Smooth muscle cell (in vitro differentiated cells): Measurements from ENCODE around the gene SCT. TPM values are rescaled to one million over a fixed set of nuclear protein-coding genes. Genes with fewer than 3 reads are reported as not detected.

Experiments
- DNase-seq: peaks from one replicate; lab custom pipeline; 2025; ENCODE audit not compliant: unreplicated experiment; lab: John Stamatoyannopoulos, UW
- H2AFZ ChIP-seq: fragments of 200-600 bp; sonication (generic); 2 replicates; pipeline ENCODE4 v1.6.0; 2016; ENCODE audit warnings: antibody characterized with exemption, low read depth, mild to moderate bottlenecking
- H3F3A ChIP-seq: fragments of 200-600 bp; sonication (generic); 2 replicates; pipeline ENCODE4 v1.6.0; 2017; ENCODE audit warnings: antibody characterized with exemption, low read depth
- H3K27ac ChIP-seq: fragments of 200-600 bp; sonication (generic); 2 replicates; pipeline ENCODE4 v1.5.1; 2016; ENCODE audit warnings: low read depth, mild to moderate bottlenecking
- H3K27me3 ChIP-seq: fragments of 200-600 bp; sonication (generic); 2 replicates; pipeline ENCODE4 v1.6.1; 2016; ENCODE audit warnings: low read depth, mild to moderate bottlenecking
- H3K36me3 ChIP-seq: fragments of 200-600 bp; sonication (generic); 2 replicates; pipeline ENCODE4 v1.5.1; 2016; ENCODE audit warnings: low read depth
- H3K4me1 ChIP-seq: fragments of 200-600 bp; sonication (generic); 2 replicates; pipeline ENCODE4 v1.5.1; 2016; ENCODE audit warnings: low read depth
- H3K4me2 ChIP-seq: fragments of 200-600 bp; sonication (generic); 2 replicates; pipeline ENCODE4 v1.6.0; 2016; ENCODE audit warnings: mild to moderate bottlenecking
- H3K4me3 ChIP-seq: fragments of 200-600 bp; sonication (generic); 2 replicates; pipeline ENCODE4 v1.5.1; 2016; ENCODE audit warnings: mild to moderate bottlenecking
- H3K79me2 ChIP-seq: fragments of 200-600 bp; sonication (generic); 2 replicates; pipeline ENCODE4 v1.6.0; 2016; ENCODE audit warnings: low read depth, mild to moderate bottlenecking
- H3K9ac ChIP-seq: fragments of 200-600 bp; sonication (generic); 2 replicates; pipeline ENCODE4 v1.6.0; 2016; ENCODE audit warnings: low read depth
- H3K9me3 ChIP-seq: fragments of 200-600 bp; sonication (generic); replicated peaks from 2 replicates; pipeline ENCODE4 v1.5.1; 2016; ENCODE audit warnings: low read depth
- H4K20me1 ChIP-seq: fragments of 200-600 bp; sonication (generic); 2 replicates; pipeline ENCODE4 v1.6.0; 2016; ENCODE audit warnings: low read depth
- WGBS: methylation state at CpG from one replicate; pipeline ENCODE4 v1.1.7; 2016; ENCODE audit warnings: low lambda C conversion rate; 5-methylcytosine and 5-hydroxymethylcytosine counted together
- polyA plus RNA-seq: library from polyadenylated mRNA; unstranded; fragments of >200 nt; fragmentation: Nextera tagmentation; extraction: Ambion mirVana; gene quantifications from 2 replicates; pipeline ENCODE4 v1.2.1, GENCODE V29; 2016
- total RNA-seq: library from RNA; depleted of rRNA; stranded (reverse); fragments of >200 nt; gene quantifications from 2 replicates; pipeline ENCODE4 v1.2.3, GENCODE V29; 2014
- TF ChIP-seq, protein P1 (sequence below): fragments of 200-600 bp; sonication (generic); IDR thresholded peaks from 2 replicates; pipeline ENCODE4 v1.5.1; 2017; ENCODE audit warnings: borderline replicate concordance, mild to moderate bottlenecking, antibody characterized with exemption; ENCODE audit not compliant: insufficient read depth, poor library complexity, severe bottlenecking

SCT gene
- total and polyA plus RNA-seq, 2 experiments from 2014 or later = 1.4 TPM; not detected in 1

DNA sequence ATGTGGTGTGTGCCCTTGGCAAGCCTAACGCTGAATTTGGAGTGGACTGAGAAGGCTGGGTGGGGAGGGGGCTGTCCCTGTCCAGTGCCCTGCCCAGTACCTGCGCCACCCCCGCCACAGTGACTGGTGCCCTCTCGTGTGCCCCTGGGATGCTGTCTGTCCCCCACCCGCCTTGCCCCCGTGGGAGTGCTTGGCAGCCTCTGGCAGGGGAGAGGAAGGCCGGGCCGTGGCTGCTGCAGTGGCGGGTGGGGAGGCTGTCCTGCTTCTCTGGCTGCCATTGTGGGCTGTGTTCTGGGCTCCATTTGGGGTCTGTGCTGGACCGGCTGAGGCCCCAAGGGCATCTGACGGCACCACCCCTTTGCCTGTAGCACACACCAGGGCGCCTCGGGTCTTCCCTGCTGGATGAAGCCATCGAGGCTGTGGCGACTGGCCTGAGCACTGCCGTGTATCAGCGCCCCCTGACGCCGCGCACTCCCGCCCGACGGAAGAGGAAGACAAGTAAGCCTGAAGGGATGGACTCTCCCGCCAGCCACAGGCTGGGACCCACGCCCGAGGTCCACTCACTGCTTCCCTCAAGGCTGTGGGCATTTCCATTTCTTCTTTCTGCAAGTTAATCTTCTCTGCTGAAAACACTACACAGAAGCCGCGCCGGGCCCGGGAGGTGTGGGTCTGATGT, 28.8 kb downstream of the SCT start:
- 97% methylated on average over 24 of the region's 30 CpGs for WGBS

GRCh38 chr11:597166-597725, 29.7 kb downstream of the SCT start:
- Histone ChIP-seq H3K9ac (no peak overlapping the region), H3K4me1 (no peaks in the 10 kb centered on the region), H3F3A (no peaks in the 10 kb centered on the region), H2AFZ (no peak overlapping the region), H4K20me1 (peaks cover 76% of the 10 kb centered on the region), H3K9me3 (no peaks in the 10 kb centered on the region), H3K4me2 (no peak overlapping the region), H3K27ac (no peak overlapping the region), H3K79me2 (peaks cover 18% of the 10 kb centered on the region), H3K4me3 (no peak overlapping the region), H3K36me3 (peaks cover 6% of the 10 kb centered on the region), H3K27me3 (no peaks in the 10 kb centered on the region)
- no peak for DNase-seq
- TF ChIP-seq, protein P1, sequence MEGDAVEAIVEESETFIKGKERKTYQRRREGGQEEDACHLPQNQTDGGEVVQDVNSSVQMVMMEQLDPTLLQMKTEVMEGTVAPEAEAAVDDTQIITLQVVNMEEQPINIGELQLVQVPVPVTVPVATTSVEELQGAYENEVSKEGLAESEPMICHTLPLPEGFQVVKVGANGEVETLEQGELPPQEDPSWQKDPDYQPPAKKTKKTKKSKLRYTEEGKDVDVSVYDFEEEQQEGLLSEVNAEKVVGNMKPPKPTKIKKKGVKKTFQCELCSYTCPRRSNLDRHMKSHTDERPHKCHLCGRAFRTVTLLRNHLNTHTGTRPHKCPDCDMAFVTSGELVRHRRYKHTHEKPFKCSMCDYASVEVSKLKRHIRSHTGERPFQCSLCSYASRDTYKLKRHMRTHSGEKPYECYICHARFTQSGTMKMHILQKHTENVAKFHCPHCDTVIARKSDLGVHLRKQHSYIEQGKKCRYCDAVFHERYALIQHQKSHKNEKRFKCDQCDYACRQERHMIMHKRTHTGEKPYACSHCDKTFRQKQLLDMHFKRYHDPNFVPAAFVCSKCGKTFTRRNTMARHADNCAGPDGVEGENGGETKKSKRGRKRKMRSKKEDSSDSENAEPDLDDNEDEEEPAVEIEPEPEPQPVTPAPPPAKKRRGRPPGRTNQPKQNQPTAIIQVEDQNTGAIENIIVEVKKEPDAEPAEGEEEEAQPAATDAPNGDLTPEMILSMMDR = peak; percentile 11
- WGBS = 96% methylated on average over 28 of the region's 29 CpGs

More for the DNA sequence above, 28.8 kb downstream of the SCT start:
- Histone ChIP-seq H3F3A (no peaks in the 10 kb centered on the region), H3K79me2 (peaks cover 16% of the 10 kb centered on the region), H3K27me3 (no peaks in the 10 kb centered on the region), H3K9me3 (no peaks in the 10 kb centered on the region), H3K36me3 (peaks cover 6% of the 10 kb centered on the region), H4K20me1 (peaks cover 79% of the 10 kb centered on the region), H3K4me1 (no peaks in the 10 kb centered on the region), H2AFZ (no peak overlapping the region), H3K9ac (no peak overlapping the region), H3K27ac (no peak overlapping the region), H3K4me2 (no peak overlapping the region), H3K4me3 (no peak overlapping the region)
- TF ChIP-seq, protein P1 = no peak
- no peak for DNase-seq

- H3K79me2 ChIP-seq = peaks cover 20% of the 10 kb centered on the region
- H4K20me1 ChIP-seq = peaks cover 73% of the 10 kb centered on the region
- H3K27ac ChIP-seq = no peak overlapping the region
- H3K4me1 ChIP-seq = no peaks in the 10 kb centered on the region
- TF ChIP-seq, protein P1 = no peak
- no peak overlapping the region for H2AFZ ChIP-seq
- H3F3A ChIP-seq = no peaks in the 10 kb centered on the region
- WGBS = 95% methylated on average over 10 of the region's 10 CpGs
- H3K9me3 ChIP-seq = no peaks in the 10 kb centered on the region
- no peaks in the 10 kb centered on the region for H3K27me3 ChIP-seq
- H3K4me2 ChIP-seq = no peak overlapping the region
- H3K4me3 ChIP-seq = no peak overlapping the region
- H3K9ac ChIP-seq = no peak overlapping the region
- peaks cover 2% of the 10 kb centered on the region for H3K36me3 ChIP-seq
- DNase-seq = no peak
Measured at GRCh38 chr11:596374-596773, 30.6 kb downstream of the SCT start.
